ENCODE measurements around the gene ATXN1. TPM values are rescaled to one million over a fixed set of nuclear protein-coding genes. Genes with fewer than 3 reads are reported as not detected.

The ATXN1 gene
- total RNA-seq, 1 experiment from 2014 or later = 5.6 TPM

GRCh38 chr6:16397623-16398022, 363.6 kb downstream of the ATXN1 start:
- H3K56ac ChIP-seq (ENCODE audit: insufficient read length, low read depth, low read length) = no peak overlapping the region
- no peak for DNase-seq
- H2BK120ac ChIP-seq (ENCODE audit: low read depth, low read length, poor library complexity, severe bottlenecking) = no peak overlapping the region
- Mint-ChIP-seq H3K36me3 (ENCODE audit: insufficient read depth in 1 of 3, low read depth in 3 of 3) (no peaks in the 10 kb centered on the region), H3K9me3 (peaks cover 3 to 4% of the 10 kb centered on the region in 2 experiments; a peak in 3 of 5 replicates), H3K27ac (no peak overlapping the region; a peak in 1 of 7 replicates), H3K4me1 (no peaks in the 10 kb centered on the region), H3K4me3 (no peak overlapping the region), H3K27me3 (ENCODE audit: low read depth) (no peaks in the 10 kb centered on the region)
- no peak overlapping the region for H3K27ac ChIP-seq (ENCODE audit: insufficient read length, low read depth, low read length)
- H3K4me1 ChIP-seq (ENCODE audit: insufficient read depth, low read length) = no peaks in the 10 kb centered on the region
- no peaks in the 10 kb centered on the region for H3K23me2 ChIP-seq (ENCODE audit: insufficient read length, low read depth, low read length, poor library complexity, severe bottlenecking)
- H2BK12ac ChIP-seq (ENCODE audit: insufficient read length, low read depth, low read length) = no peak overlapping the region
- no peaks in the 10 kb centered on the region for H3K27me3 ChIP-seq (ENCODE audit: insufficient read depth, low read length)
- H2BK5ac ChIP-seq (ENCODE audit: insufficient read length, low read length) = no peak overlapping the region
- H3K23ac ChIP-seq (ENCODE audit: insufficient read length, low read depth, low read length) = no peak overlapping the region
- H4K8ac ChIP-seq (replicated peaks; ENCODE audit: insufficient read length, low read depth, low read length) = no peak overlapping the region
- no peak overlapping the region for H2BK15ac ChIP-seq (ENCODE audit: low read depth, low read length)
- H4K5ac ChIP-seq (ENCODE audit: insufficient read length, low read depth, low read length) = no peak overlapping the region
- no peaks in the 10 kb centered on the region for H4K20me1 ChIP-seq (ENCODE audit: control insufficient read depth, insufficient read depth, insufficient read length)
- no peak overlapping the region for H3T11ph ChIP-seq (ENCODE audit: low read length)
- no peak overlapping the region for H3K9ac ChIP-seq (ENCODE audit: extremely low read depth, insufficient read length, low read length)
- no peaks in the 10 kb centered on the region for H3K79me2 ChIP-seq (ENCODE audit: insufficient read depth, low read length)
- no peak overlapping the region for H3K14ac ChIP-seq (ENCODE audit: insufficient read depth, low read length)
- H2BK20ac ChIP-seq (ENCODE audit: low read depth, low read length, poor library complexity, severe bottlenecking) = no peak overlapping the region
- no peak overlapping the region for H3K4me2 ChIP-seq (ENCODE audit: insufficient read depth, insufficient read length, low read length)
- no peaks in the 10 kb centered on the region for H3K9me3 ChIP-seq (ENCODE audit: control insufficient read depth, low read depth, low read length)
- H2AK5ac ChIP-seq (ENCODE audit: insufficient read length, low read length) = no peak overlapping the region
- no peak overlapping the region for H2AFZ ChIP-seq (ENCODE audit: low read length)
- H3K4ac ChIP-seq (ENCODE audit: low read depth, low read length) = no peak overlapping the region
- H3K79me1 ChIP-seq (ENCODE audit: insufficient read depth, low read depth, low read length, poor library complexity, severe bottlenecking) = no peaks in the 10 kb centered on the region
- TF ChIP-seq CTCF (conservative IDR thresholded peaks at IDR 0.05) = no peak
- no peak overlapping the region for H4K91ac ChIP-seq (ENCODE audit: insufficient read length, low read depth, low read length)
- H3K18ac ChIP-seq (ENCODE audit: insufficient read length, low read depth, low read length) = no peak overlapping the region
- no CpG with 5 or more reads among the region's 4 CpGs for WGBS (ENCODE audit: extremely low coverage, insufficient read length, low lambda C conversion rate)
